ENCODE data around the gene BID. TPM values are rescaled to one million over a fixed set of nuclear protein-coding genes. Genes with fewer than 3 reads are reported as not detected.

Gene BID
- total and polyA plus RNA-seq, 4 donors: 13.1 to 179 (median 37.5) TPM

DNA sequence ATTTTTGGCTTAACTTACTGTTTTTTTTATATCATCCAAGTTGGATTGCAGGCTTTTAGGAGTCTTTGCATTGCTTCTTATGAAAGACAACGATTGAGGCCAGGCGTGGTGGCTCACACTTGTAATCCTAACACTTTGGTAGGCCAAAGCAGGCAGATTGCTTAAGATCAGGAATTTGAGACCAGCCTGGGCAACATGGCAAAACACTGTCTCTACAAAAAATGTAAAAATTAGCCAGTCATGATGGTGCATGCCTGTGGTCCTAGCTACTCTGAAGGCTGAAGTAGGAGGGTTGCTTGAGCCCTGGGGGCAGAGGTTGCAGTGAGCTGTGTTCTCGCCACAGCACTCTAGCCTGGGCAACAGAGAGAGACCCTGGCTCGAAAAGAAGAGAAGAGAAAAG lies 56.6 kb downstream of the BID start:
- Histone ChIP-seq H3K9me3 (ENCODE audit: control insufficient read depth in 4 of 4, insufficient read depth in 3 of 4, low read length in 3 of 4) (no peaks in the 10 kb centered on the region), H3K27me3 (ENCODE audit: control insufficient read depth in 3 of 3, insufficient read depth in 3 of 3, low read length in 2 of 3) (no peaks in the 10 kb centered on the region), H3K36me3 (ENCODE audit: control insufficient read depth in 4 of 4, insufficient read depth in 4 of 4, low read length in 4 of 4) (peaks cover 0 to 3% (median 0%) of the 10 kb centered on the region in 4 donors), H3K9ac (ENCODE audit: insufficient read depth in 1 of 2, low read length in 2 of 2) (no peak overlapping the region), H3K4me1 (ENCODE audit: control insufficient read depth in 5 of 5, insufficient read depth in 5 of 5, low read length in 5 of 5) (peaks cover 0 to 5% (median 0%) of the 10 kb centered on the region in 5 donors), H3K27ac (ENCODE audit: low read depth in 1 of 2, low read length in 1 of 2) (no peak overlapping the region), H3K4me3 (no peak overlapping the region)
- ATAC-seq (ENCODE audit: insufficient read depth, low FRiP score) (no peak), DNase-seq (no peak)
- WGBS, 2 donors: 86 to 93% methylated on average over 4 of the region's 4 CpGs
- TF ChIP-seq, protein P1, sequence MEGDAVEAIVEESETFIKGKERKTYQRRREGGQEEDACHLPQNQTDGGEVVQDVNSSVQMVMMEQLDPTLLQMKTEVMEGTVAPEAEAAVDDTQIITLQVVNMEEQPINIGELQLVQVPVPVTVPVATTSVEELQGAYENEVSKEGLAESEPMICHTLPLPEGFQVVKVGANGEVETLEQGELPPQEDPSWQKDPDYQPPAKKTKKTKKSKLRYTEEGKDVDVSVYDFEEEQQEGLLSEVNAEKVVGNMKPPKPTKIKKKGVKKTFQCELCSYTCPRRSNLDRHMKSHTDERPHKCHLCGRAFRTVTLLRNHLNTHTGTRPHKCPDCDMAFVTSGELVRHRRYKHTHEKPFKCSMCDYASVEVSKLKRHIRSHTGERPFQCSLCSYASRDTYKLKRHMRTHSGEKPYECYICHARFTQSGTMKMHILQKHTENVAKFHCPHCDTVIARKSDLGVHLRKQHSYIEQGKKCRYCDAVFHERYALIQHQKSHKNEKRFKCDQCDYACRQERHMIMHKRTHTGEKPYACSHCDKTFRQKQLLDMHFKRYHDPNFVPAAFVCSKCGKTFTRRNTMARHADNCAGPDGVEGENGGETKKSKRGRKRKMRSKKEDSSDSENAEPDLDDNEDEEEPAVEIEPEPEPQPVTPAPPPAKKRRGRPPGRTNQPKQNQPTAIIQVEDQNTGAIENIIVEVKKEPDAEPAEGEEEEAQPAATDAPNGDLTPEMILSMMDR (IDR thresholded peaks at IDR 0.05; ENCODE audit: control extremely low read depth, extremely low read depth): no peak

DNA sequence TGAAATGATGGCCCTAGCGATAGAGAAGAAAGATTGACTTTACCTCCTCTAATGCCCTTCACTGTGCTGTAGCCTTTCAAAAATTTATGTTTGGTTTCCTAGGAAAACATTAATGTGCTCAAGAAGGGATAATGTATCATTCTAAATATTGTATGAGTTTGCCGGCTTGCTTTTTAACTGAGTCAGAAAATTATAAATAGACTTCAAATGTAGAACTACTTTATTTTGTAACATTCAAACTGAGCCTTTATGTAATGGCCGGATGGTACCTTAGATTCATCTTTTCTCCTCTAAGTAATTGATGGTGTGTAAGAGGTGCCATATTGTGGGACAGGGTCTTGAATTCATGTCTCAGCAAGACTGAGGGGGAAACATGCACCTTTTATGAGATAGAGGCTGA lies 57.7 kb downstream of the BID start:
- peaks cover 0 to 5% (median 0%) of the 10 kb centered on the region in 5 donors for H3K4me1 ChIP-seq (ENCODE audit: control insufficient read depth in 5 of 5, insufficient read depth in 5 of 5, low read length in 5 of 5)
- DNase-seq: no peak
- H3K36me3 ChIP-seq (ENCODE audit: control insufficient read depth in 4 of 4, insufficient read depth in 4 of 4, low read length in 4 of 4): peaks cover 0 to 3% (median 0%) of the 10 kb centered on the region in 4 donors
- H3K9me3 ChIP-seq (ENCODE audit: control insufficient read depth in 4 of 4, insufficient read depth in 3 of 4, low read length in 3 of 4): no peaks in the 10 kb centered on the region
- TF ChIP-seq, protein P1 (IDR thresholded peaks at IDR 0.05; ENCODE audit: control extremely low read depth, extremely low read depth): no peak
- H3K27me3 ChIP-seq (ENCODE audit: control insufficient read depth in 3 of 3, insufficient read depth in 3 of 3, low read length in 2 of 3): no peaks in the 10 kb centered on the region
- H3K27ac ChIP-seq (ENCODE audit: low read depth in 1 of 2, low read length in 1 of 2): no peak overlapping the region
- H3K4me3 ChIP-seq: no peak overlapping the region
- ATAC-seq (ENCODE audit: insufficient read depth, low FRiP score): no peak
- no peak overlapping the region for H3K9ac ChIP-seq (ENCODE audit: insufficient read depth in 1 of 2, low read length in 2 of 2)
- 93 to 95% methylated on average over 3 of the region's 3 CpGs for WGBS, 2 donors

DNA sequence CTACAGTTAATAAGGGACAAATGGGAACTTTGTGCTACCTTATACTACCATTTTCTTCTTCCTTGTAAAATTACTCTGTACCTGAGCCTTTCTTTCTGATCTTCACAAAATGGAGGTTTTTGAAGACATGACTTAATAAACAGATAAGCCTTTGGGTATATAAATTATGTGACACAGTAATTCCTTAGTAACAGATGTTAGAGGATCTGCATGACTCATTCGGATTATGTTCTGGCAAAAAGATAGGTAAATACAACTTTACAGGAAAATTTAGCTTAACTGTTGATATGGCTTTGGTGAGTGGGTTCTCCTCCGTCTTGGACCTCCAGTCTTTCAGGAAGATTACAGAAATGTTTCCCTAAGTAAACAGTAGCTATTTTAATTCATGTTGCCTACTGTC lies 61.8 kb downstream of the BID start:
- H3K9me3 ChIP-seq (ENCODE audit: control insufficient read depth in 4 of 4, insufficient read depth in 3 of 4, low read length in 3 of 4): no peaks in the 10 kb centered on the region
- TF ChIP-seq, protein P1 (IDR thresholded peaks at IDR 0.05; ENCODE audit: control extremely low read depth, extremely low read depth): no peak
- no peaks in the 10 kb centered on the region for H3K27me3 ChIP-seq (ENCODE audit: control insufficient read depth in 3 of 3, insufficient read depth in 3 of 3, low read length in 2 of 3)
- H3K9ac ChIP-seq (ENCODE audit: insufficient read depth in 1 of 2, low read length in 2 of 2): no peak overlapping the region
- no peak overlapping the region for H3K4me3 ChIP-seq
- 78 to 87% methylated on average over 2 of the region's 2 CpGs for WGBS, 2 donors
- H3K4me1 ChIP-seq (ENCODE audit: control insufficient read depth in 5 of 5, insufficient read depth in 5 of 5, low read length in 5 of 5): peaks cover 0 to 5% (median 0%) of the 10 kb centered on the region in 5 donors
- no peak overlapping the region for H3K27ac ChIP-seq (ENCODE audit: low read depth in 1 of 2, low read length in 1 of 2)
- H3K36me3 ChIP-seq (ENCODE audit: control insufficient read depth in 4 of 4, insufficient read depth in 4 of 4, low read length in 4 of 4): peaks cover 0 to 3% (median 0%) of the 10 kb centered on the region in 4 donors
- DNase-seq (no peak), ATAC-seq (ENCODE audit: insufficient read depth, low FRiP score) (no peak)

DNA sequence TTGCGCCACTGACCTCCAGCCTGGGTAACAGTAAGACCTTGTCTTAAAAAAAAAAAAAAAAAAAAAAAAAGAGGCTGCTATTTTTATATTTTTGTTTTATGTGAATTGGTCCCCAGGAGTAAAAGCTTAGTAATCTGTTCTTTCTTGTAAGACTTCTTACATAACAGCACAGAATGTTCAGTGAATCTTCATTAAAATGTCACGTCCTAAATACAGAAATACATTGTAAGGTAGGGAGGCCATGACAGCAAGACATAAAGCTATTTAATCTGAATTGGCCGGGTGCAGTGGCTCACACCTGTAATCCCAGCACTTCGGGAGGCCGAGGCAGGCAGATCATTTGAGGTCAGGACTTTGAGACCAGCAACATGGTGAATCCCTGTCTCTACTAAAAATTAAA lies 64.2 kb downstream of the BID start:
- WGBS, 2 donors: 97 to 99% methylated on average over 5 of the region's 5 CpGs
- no peaks in the 10 kb centered on the region for H3K4me1 ChIP-seq (ENCODE audit: control insufficient read depth in 5 of 5, insufficient read depth in 5 of 5, low read length in 5 of 5)
- no peak for ATAC-seq (ENCODE audit: insufficient read depth, low FRiP score)

More for the DNA sequence above, 64.2 kb downstream of the BID start:
- Histone ChIP-seq H3K27me3 (ENCODE audit: control insufficient read depth in 3 of 3, insufficient read depth in 3 of 3, low read length in 2 of 3) (no peaks in the 10 kb centered on the region), H3K36me3 (ENCODE audit: control insufficient read depth in 4 of 4, insufficient read depth in 4 of 4, low read length in 4 of 4) (no peaks in the 10 kb centered on the region), H3K4me3 (no peak overlapping the region), H3K9ac (ENCODE audit: insufficient read depth in 1 of 2, low read length in 2 of 2) (no peak overlapping the region), H3K9me3 (ENCODE audit: control insufficient read depth in 4 of 4, insufficient read depth in 3 of 4, low read length in 3 of 4) (no peaks in the 10 kb centered on the region), H3K27ac (ENCODE audit: low read depth in 1 of 2, low read length in 1 of 2) (no peak overlapping the region)
- TF ChIP-seq, protein P1 (IDR thresholded peaks at IDR 0.05; ENCODE audit: control extremely low read depth, extremely low read depth): no peak
- no peak for DNase-seq

Data from lung (tissue), 12 donors.